Calu3 (cell line): ENCODE data around the gene LARGE1. TPM values are rescaled to one million over a fixed set of nuclear protein-coding genes. Genes with fewer than 3 reads are reported as not detected.

Experiments
- BruUV-seq: library from RNA; stranded (reverse); fragments of 400-500 nt; replicated peaks from 2 replicates; lab custom pipeline; 2021; lab: Mats Ljungman, UMichigan
- CTCF ChIA-PET: fragments of 300-600 bp; sonication (Branson Sonifier 250); formaldehyde crosslinking; loops from one replicate; lab custom pipeline; 2022; ENCODE audit warnings: antibody characterized with exemption; lab: Charles Lee
- DNase-seq: peaks from one replicate; pipeline ENCODE4 v3.0.0; 2022
- H3K27ac Mint-ChIP-seq: one replicate; pipeline ENCODE4 v1.8.0; 2022; ENCODE audit warnings: mixed read lengths; ENCODE audit not compliant: unreplicated experiment
- H3K27me3 Mint-ChIP-seq: one replicate; pipeline ENCODE4 v1.8.0; 2022; ENCODE audit warnings: mixed read lengths; ENCODE audit not compliant: unreplicated experiment
- H3K36me3 Mint-ChIP-seq: one replicate; pipeline ENCODE4 v1.8.0; 2022; ENCODE audit warnings: mild to moderate bottlenecking, moderate library complexity, mixed read lengths; ENCODE audit not compliant: insufficient read depth, unreplicated experiment
- H3K4me1 Mint-ChIP-seq: one replicate; pipeline ENCODE4 v1.8.0; 2022; ENCODE audit warnings: mild to moderate bottlenecking, low read depth, mixed read lengths; ENCODE audit not compliant: unreplicated experiment
- H3K4me3 Mint-ChIP-seq: one replicate; pipeline ENCODE4 v1.8.0; 2022; ENCODE audit warnings: mild to moderate bottlenecking, low read depth, moderate library complexity, mixed read lengths; ENCODE audit not compliant: unreplicated experiment
- H3K9me3 Mint-ChIP-seq: one replicate; pipeline ENCODE4 v1.8.0; 2022; ENCODE audit warnings: low read depth, mixed read lengths; ENCODE audit not compliant: unreplicated experiment
- CTCF ChIP-seq: fragments of 200-600 bp; IDR thresholded peaks from one replicate; pipeline ENCODE4 v1.8.0; 2022; ENCODE audit warnings: antibody characterized with exemption; ENCODE audit not compliant: unreplicated experiment
- intact Hi-C: fragments of 100-400 bp; cut with micrococcal nuclease; formaldehyde crosslinking; loops from one replicate; pipeline ENCODE4 v1.10.0; 2022; ENCODE audit not compliant: unreplicated experiment
- total RNA-seq: library from RNA; stranded (reverse); gene quantifications from 2 replicates; pipeline ENCODE4 v1.2.3, GENCODE V29; 2022

LARGE1 gene
- total RNA-seq, 1 experiment from 2014 or later = 11.6 TPM

GRCh38 chr22:33758961-33759360 is 161.3 kb downstream of the LARGE1 start:
- BruUV-seq = no TSS peak
- no peak for DNase-seq
- H3K36me3 Mint-ChIP-seq = no peaks in the 10 kb centered on the region
- H3K27me3 Mint-ChIP-seq = no peaks in the 10 kb centered on the region
- TF ChIP-seq CTCF = no peak
- peaks cover 31% of the 10 kb centered on the region for H3K9me3 Mint-ChIP-seq
- no peaks in the 10 kb centered on the region for H3K4me1 Mint-ChIP-seq
- no peak overlapping the region for H3K4me3 Mint-ChIP-seq
- CTCF ChIA-PET = no interaction called here
- no peak overlapping the region for H3K27ac Mint-ChIP-seq
- intact Hi-C loops = no loop called here

- no peak for TF ChIP-seq CTCF
- no peaks in the 10 kb centered on the region for H3K36me3 Mint-ChIP-seq
- no TSS peak for BruUV-seq
Observed at GRCh38 chr22:33757802-33758483, 162.3 kb downstream of the LARGE1 start.

GRCh38 chr22:33757041-33757801 is 163.1 kb downstream of the LARGE1 start:
- intact Hi-C loops = no loop called here
- no peak overlapping the region for H3K4me3 Mint-ChIP-seq
- CTCF ChIA-PET = interaction anchor here (0.5 kb wide), 1 partner anchor 134 kb away, joined by 4 read pairs; no protein-coding TSS in a partner anchor
- H3K9me3 Mint-ChIP-seq = peaks cover 28% of the 10 kb centered on the region
- no peak for DNase-seq
- no peaks in the 10 kb centered on the region for H3K36me3 Mint-ChIP-seq
- no peaks in the 10 kb centered on the region for H3K4me1 Mint-ChIP-seq
- BruUV-seq = no TSS peak
- H3K27ac Mint-ChIP-seq = no peak overlapping the region
- no peaks in the 10 kb centered on the region for H3K27me3 Mint-ChIP-seq
- TF ChIP-seq CTCF = no peak

More at GRCh38 chr22:33757802-33758483, 162.3 kb downstream of the LARGE1 start:
- H3K4me1 Mint-ChIP-seq = no peaks in the 10 kb centered on the region
- no peak overlapping the region for H3K4me3 Mint-ChIP-seq
- intact Hi-C loops = no loop called here
- peaks cover 31% of the 10 kb centered on the region for H3K9me3 Mint-ChIP-seq
- no peaks in the 10 kb centered on the region for H3K27me3 Mint-ChIP-seq
- no peak overlapping the region for H3K27ac Mint-ChIP-seq
- CTCF ChIA-PET = no interaction called here
- no peak for DNase-seq

GRCh38 chr22:33756508-33756949 is 163.7 kb downstream of the LARGE1 start:
- intact Hi-C loops = no loop called here
- Mint-ChIP-seq H3K27me3 (no peaks in the 10 kb centered on the region), H3K4me1 (no peaks in the 10 kb centered on the region), H3K36me3 (no peaks in the 10 kb centered on the region), H3K4me3 (no peak overlapping the region), H3K27ac (no peak overlapping the region), H3K9me3 (peaks cover 23% of the 10 kb centered on the region)
- TF ChIP-seq CTCF = no peak
- DNase-seq = no peak
- CTCF ChIA-PET = interaction anchor here (0.5 kb wide), 1 partner anchor 135 kb away, joined by 4 read pairs; no protein-coding TSS in a partner anchor
- no TSS peak for BruUV-seq
